Cerebellar nuclear complex (tissue), 1 donor: ENCODE measurements around the gene ASTN2.
A peak's percentile ranks its signal among the peaks of the same experiment; 100 is the strongest.

Experiments used
- DNase-seq, 2 experiments: peaks; one replicate each; lab custom pipeline; 2025; lab: John Stamatoyannopoulos, UW

ASTN2 gene

GRCh38 chr9:116673375-116673774 lies 741.5 kb downstream of the ASTN2 start:
- DNase-seq = no peak

DNA sequence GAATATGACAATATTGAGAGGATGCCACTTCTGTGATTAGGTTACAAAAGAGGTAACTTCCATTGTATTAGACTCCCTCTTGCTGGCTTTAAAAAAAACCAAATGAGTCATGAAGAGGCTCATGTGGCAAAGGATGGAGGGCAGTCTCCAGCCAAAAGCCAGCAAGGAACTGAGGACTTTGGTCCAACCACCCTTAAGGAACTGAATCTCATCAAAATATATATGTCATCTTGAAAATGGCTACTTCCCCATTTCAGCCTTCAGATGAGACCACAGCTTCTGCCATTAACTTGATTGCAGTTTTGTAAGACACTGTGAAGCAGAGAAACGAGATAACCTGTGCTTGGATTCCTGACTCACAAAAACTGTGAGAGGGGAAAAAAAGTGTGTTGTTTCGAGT lies 743.3 kb downstream of the ASTN2 start:
- no peak for DNase-seq

DNA sequence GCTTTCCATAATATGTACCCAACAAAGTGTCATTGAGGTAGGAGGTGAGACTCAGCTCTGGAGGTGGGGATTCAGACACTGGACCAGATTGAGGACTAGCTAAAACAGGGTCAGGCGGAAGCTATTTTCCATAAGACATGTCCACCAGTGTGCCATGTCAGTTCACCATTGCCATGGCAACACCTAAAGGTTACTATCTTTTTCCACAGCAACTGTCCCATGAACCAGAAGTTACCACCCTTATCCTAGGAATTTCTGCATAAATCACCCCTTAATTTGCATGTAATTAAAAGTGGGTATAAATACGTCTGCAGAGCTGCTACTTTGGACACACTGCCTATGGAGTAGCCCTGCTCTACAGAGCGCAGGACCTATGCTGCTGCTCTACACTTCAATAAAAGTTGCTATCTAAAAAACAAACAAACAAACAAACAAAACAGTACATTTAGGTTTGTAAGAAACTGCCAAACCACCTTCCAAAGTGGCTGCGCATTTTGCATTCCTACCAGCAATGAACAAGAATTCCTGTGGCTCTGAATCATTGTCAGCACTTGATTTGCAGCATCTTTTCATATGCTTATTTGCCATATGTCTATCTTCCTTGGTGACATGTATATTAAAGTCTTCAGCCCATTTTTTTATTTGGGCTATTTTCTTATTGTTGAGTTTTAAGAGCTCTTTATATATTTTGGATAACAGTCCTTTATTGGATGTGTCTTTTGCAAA lies 745.7 kb downstream of the ASTN2 start:
- no peak for DNase-seq

- no peak for DNase-seq
These were observed 751.3 kb downstream of the ASTN2 start for GRCh38 chr9:116663581-116663980.

- no peak for DNase-seq
These were observed 752.1 kb downstream of the ASTN2 start for GRCh38 chr9:116662646-116663310.

GRCh38 chr9:116661037-116661954 lies 753.6 kb downstream of the ASTN2 start:
- DNase-seq = peak; percentile 27 to 37

DNA sequence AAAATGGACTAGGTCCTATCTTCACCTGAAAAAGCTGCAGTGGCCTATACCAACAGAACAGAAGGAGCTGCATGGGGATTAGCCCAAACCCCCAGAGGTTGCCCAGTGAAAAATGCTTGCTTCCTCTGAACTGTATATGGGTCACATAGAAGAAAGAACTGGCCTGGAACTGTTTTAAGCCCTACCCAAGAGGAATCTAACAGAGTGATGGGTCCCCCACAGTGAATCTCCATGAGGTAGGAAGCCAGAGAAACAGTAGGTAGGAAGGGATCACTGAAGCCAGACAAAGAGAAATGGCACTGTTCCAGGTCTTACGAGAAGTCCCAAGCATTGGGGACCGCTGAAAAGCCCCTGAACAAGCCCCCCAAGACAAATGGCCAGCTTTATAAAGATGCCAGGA lies 756.6 kb downstream of the ASTN2 start:
- no peak for DNase-seq

DNA sequence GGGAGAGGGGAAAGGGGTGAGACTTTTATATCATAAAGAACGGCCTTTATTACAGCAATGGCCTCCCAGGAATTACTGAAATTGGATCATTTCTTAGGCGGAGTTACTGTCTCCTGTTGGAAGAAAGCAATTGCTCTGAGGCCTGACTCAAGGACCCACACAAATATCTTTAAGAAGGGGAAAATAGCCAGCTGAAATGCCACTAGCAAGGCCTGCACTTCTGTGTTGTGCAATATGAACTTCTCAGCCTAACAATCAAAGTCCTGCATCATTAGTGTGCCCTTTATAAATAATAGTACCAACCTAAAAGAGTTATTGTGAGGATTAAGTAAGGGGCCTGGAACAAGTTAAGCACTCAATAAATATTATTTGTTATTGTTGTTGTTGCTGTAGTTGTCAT lies 757.9 kb downstream of the ASTN2 start:
- no peak for DNase-seq

DNA sequence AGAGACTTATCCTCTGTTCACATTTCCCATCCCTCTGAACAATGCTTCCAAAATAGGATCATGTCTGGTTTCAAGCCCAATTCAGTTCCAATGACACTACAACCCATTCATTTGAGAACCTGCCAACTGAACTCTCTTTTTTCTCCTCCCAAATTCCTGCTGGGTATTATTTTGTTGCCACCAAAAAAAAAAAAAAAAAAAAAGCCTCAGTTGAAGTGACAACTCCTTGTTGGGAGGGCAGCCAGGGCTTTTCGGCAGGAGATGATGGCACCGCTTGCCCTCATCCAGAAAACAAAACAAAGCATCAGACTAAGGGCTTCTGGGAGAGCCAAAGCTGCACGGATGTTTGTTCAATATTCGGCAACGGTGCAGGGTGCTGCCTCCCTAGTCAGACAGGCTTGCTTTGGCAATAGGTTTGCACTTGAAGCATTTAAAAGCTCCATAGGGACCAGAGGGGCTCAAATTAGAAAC lies 758.3 kb downstream of the ASTN2 start:
- no peak for DNase-seq

DNA sequence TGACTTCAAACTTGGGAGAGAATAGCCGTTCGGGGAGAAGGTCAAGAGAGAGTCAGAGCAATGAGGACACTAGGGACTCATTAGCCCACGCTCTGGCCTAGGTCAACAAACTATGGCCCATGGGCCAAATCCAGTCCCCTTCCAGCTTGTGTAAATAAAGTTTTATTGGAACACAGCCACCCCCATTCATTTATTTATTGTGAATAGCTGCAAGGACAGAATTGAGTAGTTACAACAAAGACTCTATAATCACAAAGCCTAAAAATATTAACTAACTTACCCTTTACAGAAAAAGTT lies 760.9 kb downstream of the ASTN2 start:
- DNase-seq = no peak

DNA sequence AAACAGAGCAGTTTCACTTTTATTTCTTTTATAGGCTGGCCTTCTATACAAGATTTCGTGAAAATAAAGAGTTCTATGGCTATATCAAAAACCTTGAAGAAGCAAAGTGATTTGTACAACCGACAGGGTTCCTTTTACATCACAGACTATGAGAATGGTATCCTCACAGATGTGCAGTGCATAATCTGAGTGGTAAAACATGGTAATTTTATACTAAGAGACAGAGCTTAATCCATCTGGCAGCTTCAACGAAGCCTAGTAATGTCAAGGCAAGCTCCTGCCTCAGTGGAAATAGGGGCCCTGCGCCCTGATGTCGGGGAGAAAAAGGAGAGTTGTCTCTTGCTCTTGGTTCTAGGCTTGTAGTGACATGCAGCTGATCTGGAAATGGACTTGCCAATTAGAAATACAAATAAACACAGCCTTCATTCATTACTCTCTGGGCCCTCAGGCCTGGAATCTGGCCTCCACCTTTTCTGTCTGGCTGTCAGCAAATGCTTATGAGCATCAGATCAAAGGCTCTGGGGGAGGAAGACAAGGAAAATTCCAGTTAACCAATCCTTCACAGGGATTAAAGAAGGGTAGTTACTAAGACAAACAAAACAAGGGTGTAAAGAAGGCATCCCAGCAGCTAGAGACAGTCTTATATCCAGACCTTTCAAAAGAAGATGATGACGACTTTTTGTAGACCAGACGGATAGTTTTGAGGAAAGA lies 761.4 kb downstream of the ASTN2 start:
- no peak for DNase-seq

- DNase-seq = no peak
These were observed 767.4 kb downstream of the ASTN2 start for GRCh38 chr9:116647515-116647809.

- no peak for DNase-seq
These were observed 768.0 kb downstream of the ASTN2 start for GRCh38 chr9:116646661-116647514.

DNA sequence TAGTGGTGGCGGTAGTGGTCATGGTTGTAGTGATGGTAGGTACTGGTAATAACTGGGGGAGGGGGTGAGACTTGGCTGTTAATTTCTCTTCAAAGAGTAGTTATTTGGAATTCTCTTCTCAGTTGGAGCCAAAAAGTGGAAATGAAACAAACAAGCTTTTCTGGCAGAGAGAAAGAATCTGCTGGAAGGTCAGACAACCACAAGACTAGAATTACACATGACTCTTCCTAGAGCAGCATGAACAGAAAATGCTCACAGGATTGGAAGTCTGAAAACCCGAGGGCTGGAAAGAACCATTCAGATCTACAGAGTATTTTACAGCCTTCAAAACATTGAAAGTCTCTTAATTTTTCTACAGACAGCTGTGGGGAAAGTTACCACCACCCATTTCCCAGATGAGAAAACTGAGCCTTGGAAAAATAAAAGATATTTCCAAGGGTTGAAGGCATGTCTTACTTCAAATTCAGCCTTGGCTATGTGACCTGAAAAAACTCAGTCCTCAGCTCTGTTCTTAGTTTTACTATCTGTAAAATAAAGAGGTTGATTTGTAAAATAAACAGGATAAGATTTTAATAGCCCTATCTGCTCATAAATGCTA lies 770.7 kb downstream of the ASTN2 start:
- DNase-seq = no peak

DNA sequence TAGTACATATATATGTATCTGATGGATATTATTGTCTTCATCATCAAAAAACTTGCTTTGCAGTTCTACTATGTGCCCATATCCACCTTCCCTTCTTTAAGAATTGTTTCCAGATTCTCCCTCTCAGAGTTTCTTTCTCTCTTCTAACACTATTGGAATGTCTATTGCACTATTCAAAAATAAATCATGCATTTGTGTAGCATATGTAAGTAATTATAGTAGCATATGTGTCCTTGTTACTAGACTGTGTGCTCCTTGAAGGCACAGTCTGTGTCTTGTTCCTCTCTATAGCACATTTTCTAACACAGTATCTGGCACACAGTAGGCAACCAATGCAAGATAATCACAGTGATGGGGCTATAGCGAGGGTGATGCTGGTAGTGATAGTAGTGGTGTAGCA lies 771.2 kb downstream of the ASTN2 start:
- DNase-seq = no peak

DNA sequence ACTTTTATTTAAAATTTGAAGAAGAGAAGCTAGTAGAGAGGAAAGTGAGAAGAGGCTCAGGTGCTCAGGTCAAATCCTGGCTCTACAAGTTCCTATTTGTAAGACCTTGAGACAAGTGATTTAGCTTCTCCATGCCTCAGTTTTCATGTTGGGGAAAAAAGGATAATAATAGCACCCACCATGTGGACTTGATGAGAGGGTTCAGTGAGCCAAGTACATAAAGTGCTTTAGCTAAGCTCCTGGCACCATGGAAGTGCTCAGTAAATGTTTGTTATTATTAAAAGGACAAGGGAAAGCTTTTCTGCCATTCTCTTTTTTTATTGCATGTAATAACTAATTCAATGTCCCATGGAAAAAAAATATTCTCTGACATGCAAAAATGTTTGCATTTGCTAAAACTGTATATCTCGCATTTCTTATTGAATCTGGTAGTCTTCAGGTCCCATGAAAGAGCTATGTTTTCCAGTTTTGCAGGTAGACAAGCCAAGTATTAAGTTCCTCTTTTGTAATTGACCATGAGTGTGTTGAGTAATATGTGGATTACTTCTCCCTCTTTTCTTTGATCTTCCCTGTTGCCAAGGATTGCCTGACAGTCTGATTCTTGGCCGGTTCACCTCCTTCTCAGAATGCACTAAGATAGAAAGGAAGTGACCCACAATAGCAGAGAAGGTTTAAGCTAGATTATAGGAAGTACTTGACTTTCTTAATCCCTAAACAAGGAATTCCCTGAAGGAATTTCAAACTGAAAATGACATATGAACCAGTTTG lies 773.4 kb downstream of the ASTN2 start:
- DNase-seq = no peak

GRCh38 chr9:116639251-116639741 lies 775.6 kb downstream of the ASTN2 start:
- no peak for DNase-seq

GRCh38 chr9:116635908-116636307 lies 778.9 kb downstream of the ASTN2 start:
- DNase-seq = no peak

DNA sequence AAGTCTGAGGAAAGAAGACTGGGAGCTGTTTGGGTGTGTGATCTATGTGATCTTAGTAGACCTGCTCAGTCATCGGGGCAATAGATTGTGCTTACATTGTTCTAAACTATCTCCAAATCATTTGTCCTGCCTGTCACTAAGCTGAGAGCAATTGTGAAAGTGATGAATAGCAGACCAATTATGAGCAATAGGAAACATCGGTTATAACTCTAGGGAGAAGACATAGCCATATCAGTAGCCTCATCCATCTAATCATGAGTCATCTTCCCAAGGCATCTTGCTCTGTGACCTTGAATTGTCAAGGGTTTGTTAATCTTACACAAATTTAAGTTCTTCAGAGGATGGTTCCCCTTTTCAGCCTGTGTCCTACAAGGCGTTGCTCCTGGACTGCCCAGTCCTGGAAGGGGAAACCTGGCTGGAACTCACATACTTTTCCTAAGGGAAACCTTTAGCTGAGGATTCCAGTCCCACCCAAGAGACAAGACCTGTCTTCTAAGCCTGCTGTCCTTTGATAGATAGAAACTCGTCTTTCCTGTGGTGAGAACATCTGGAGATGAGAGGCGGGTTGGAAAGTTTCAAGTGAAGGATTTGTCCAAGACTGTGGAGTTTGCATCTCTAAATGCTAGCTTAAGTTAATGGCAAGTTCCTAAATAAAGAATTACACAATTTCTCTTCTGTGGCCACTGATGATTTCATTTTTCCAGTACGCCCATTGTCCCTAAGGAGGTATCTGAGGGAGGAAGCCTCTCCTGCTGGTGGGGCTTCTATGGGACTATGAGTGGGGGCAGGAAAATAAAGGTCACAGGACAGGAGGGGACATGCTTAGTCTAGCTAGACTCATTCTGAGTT lies 781.6 kb downstream of the ASTN2 start:
- no peak for DNase-seq
